Measurements from ENCODE around the gene NEK4.

The NEK4 gene

GRCh38 chr3:52793702-52794611 lies 23.2 kb upstream of the NEK4 start:
- in situ Hi-C loops (cut with HindIII; ENCODE audit: low sequenced_read_pairs) = no loop called here

GRCh38 chr3:52792961-52793695 lies 22.4 kb upstream of the NEK4 start:
- in situ Hi-C loops (cut with HindIII; ENCODE audit: low sequenced_read_pairs) = no loop called here

DNA sequence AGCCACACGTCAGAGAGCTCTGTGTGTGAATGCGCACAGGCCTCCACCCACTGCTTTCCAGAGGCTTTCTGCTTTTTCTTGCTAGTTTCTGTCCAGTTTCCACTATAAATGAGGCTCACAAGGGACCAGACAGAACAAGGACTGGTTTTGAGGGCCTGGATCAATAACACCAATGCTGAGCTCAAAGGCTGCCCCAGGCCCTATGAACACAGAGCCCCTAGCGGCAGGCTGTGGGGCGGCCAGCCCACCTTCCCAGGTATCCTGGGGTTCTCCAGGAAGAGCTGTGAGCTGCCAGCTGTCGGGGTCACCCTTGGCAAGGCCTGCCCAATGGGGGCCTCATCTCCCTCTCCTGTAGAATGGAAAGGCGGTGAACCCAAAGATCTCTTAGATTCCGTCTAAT lies 21.7 kb upstream of the NEK4 start:
- in situ Hi-C loops (cut with HindIII; ENCODE audit: low sequenced_read_pairs) = no loop called here

- in situ Hi-C loops (cut with HindIII; ENCODE audit: low sequenced_read_pairs) = no loop called here
Measured at GRCh38 chr3:52791928-52792327, 21.2 kb upstream of the NEK4 start.

DNA sequence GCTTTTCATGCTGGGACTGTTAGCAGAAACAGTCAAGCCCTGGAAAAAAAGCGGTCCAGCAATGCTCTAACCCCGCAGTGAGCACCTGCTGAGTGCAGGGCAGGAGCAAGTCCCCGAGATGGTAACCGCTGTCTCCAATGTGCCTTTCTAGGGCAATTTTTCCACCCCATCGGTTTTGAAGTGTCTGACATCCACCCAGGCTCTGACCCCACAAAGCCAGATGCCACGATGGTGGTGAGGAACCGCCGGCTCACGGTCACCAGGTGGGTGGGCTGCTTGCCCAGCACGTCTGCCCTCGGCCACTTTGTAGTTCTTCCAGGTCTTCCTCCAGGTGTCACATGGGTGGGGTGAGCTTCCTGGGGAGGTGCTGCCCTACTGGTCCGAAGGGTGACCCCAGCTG lies 20.6 kb upstream of the NEK4 start:
- in situ Hi-C loops (cut with HindIII; ENCODE audit: low sequenced_read_pairs) = no loop called here

DNA sequence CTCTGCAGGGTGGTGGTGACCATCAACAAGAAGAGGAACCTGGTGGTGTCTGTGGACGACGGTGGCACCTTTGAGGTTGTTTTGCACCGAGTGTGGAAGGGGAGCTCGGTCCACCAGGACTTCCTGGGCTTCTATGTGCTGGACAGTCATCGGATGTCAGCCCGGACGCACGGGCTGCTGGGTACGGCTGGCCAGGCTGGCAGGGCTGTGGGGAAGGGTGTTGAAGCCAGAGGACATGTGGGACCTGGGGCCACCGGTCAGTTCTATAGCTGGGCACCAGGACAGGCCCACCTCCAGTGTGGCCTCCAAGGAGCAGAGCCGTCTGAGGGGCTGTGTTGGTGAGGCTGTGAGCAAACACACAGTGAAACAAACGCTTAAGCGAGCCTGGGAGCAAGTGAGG lies 20.0 kb upstream of the NEK4 start:
- in situ Hi-C loops (cut with HindIII; ENCODE audit: low sequenced_read_pairs) = no loop called here

GRCh38 chr3:52790337-52790736 lies 19.6 kb upstream of the NEK4 start:
- in situ Hi-C loops (cut with HindIII; ENCODE audit: low sequenced_read_pairs) = no loop called here

DNA sequence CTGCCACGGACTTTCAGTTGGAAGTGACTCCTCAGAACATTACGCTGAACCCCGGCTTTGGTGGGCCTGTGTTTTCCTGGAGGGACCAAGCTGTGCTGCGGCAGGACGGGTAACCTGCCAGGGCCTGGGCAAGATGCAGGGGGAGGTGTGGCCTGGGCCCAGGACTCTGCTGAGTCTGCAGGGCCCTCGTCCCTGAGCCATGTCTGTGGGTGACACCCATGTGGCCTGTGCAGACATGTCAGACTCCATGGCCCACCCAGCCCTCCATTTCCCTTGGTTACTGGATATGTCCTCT lies 19.0 kb upstream of the NEK4 start:
- in situ Hi-C loops (cut with HindIII; ENCODE audit: low sequenced_read_pairs) = no loop called here

DNA sequence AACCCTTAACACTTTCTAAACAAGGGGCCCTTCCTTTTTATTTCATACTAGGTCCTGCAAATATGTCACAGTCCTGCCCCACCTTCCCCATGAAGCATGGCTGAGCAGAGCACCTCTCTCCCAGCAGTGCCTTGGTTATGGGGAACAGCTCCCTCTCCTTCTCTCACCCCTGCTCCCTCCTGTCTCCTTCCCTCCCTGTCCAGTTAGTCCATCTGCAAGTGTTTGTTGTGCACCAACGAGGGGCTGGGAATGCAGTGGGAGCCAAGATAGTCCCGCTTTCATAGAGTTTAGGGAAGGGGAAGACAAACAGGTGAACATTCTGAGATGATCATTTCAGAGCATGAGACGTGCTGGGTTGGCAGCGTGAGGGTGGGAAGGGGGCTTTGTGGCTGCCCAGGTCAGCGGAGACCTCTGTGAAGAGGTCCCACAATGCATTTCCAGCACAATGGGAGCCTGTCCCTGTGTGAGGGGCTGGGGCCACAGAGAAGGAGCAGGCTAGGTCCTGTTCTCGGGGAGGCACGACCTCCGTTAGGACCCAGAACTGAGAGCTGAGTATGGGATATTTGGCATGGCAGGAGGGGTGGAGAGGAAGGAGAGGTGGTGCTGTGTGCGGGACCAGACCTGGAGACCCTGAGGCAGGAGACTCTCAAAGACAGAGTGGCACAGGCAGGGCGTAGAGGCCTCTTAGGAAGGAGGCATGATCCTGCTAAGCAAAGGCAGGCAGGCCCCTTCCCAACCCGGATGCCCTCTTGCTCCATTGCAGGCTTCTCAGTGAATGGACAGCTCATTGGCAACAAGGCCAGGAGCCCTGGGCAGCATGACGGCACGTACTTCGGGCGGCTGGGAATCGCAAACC lies 18.4 kb upstream of the NEK4 start:
- in situ Hi-C loops (cut with HindIII; ENCODE audit: low sequenced_read_pairs) = no loop called here

DNA sequence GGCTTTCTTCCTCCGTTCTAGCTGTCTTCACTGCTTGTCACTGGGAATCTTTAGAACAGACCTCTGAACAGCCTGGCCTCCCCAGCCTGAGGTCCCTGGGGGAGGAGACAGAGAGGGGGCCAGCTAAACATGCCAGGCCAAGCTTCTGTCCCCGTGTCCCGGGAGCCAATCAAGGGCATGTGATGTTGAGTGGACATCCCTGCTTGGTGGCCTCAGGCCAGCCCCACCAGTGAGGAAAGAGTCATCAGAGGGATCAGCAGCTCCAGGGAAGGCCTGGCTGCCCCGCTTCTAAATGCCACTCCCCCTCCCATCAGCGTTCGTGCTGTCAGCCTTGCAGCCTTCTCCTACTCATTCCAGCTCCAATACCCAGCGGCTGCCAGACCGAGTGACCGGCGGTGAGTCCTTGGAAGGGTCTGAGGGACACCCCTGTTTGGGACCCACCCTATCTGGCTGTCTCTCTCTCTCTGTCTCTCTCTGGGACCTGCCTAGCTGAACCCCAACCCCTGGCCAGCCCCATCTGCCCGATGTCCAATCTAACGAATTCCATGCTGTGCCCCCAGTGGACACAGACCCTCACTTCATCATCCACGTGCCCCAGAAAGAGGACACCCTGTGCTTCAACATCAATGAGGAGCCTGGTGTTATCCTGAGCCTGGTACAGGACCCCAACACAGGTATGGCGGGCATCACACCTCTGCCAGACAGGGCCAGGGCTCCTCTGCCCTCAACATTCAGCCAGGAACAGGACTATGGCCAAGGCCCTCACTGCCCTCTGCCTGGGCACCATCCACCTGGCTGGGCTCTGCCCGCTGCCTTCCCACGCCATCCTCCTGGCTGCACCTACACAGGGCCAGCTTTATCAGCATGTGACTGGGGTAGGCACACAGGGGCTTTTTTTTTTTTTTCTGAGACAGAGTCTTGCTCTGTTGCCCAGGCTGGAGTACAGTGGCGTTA lies 17.2 kb upstream of the NEK4 start:
- in situ Hi-C loops (cut with HindIII; ENCODE audit: low sequenced_read_pairs) = no loop called here

DNA sequence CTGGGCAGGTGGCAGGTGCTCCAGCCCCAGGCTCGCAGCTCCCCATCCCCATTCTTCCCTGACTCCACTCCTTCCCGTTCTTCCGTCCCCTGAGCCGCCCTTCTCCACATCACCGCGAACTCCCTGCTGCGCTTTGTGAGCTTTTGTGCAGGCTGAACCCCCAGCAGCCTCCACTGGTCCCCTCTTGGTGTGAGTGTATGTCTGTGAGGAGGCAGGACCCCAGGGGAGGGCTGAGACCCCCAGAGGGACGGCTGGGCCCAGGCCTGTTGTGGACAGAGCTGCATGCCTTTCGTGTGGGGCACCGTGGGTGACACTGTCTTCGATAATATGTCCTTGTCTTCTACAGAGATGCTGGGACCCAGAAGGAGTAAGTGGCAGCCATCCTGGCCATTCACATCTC lies 16.5 kb upstream of the NEK4 start:
- in situ Hi-C loops (cut with HindIII; ENCODE audit: low sequenced_read_pairs) = no loop called here

GRCh38 chr3:52786330-52787215 lies 15.8 kb upstream of the NEK4 start:
- in situ Hi-C loops (cut with HindIII; ENCODE audit: low sequenced_read_pairs) = no loop called here

DNA sequence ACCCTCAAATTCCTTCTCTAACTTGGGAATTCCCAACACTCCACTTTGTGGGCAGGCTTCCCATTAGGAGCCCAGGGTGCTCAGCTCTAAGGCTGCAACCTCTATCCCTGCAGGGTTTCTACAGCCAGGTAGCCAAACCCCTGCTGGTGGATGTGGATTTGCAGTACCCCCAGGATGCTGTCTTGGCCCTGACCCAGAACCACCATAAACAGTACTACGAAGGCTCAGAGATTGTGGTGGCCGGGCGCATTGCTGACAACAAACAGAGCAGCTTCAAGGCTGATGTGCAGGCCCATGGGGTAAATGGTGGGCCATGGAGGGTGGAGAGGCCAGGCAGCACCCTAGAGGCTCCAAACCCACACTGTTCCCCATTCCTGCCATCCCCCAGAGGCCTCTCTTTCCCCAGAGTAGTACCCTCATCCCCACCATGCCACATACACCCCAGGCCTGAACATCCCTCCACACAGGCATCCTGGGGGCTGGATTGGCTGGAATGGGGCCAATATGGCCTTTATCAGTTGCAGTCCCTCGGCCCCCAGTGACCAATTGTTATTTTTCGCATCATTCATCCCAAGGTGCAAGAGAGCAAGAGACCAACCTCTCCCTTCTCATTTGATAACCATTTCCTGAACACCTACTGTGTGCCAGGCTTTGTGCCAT lies 14.3 kb upstream of the NEK4 start:
- in situ Hi-C loops (cut with HindIII; ENCODE audit: low sequenced_read_pairs) = loop anchor here (5.0 kb wide), 1 partner anchor 52 kb away; the partner anchor contains the start of gene MUSTN1

DNA sequence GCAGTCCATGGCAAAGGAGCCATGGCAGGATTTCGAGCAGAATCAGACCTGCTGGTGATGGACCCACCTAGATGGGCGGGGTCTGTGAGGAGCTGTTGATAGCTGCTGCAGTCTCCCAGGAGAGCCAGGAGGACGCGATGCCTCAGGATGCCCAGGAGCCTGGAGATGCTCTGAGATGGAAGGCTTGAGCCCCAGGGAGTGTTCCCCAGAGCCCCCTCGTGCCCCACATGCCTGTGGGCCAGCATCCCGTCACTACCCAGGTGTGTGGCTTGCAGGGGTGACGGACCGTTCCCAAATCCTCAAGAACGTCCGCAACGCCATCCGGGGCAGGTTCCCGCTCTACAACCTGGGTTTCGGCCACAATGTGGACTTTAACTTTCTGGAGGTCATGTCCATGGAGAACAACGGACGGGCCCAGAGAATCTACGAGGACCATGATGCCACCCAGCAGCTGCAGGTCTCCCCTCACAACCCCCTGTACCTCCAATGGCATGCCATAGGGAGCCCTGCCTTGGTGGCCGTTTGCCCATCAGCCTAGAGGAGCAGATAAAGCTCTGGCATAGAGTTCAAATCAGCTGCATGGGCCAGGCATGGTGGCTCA lies 13.4 kb upstream of the NEK4 start:
- in situ Hi-C loops (cut with HindIII; ENCODE audit: low sequenced_read_pairs) = loop anchor here (5.0 kb wide), 1 partner anchor 53 kb away; the partner anchor contains the start of gene MUSTN1

DNA sequence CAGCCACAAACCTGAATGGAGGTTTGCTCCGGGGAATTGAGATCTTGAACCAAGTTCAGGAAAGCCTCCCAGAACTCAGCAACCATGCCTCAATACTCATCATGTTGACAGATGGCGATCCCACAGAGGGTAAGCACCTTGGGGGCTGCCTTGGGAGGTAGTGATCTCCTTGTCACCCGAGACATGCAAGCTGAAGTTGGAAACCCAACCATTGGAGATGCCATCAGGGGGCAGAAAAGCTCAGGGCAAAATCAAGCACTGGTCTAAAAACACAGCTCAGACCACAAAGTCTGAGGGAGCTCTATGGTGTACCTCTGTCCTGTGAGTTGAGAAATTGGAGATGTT lies 12.4 kb upstream of the NEK4 start:
- in situ Hi-C loops (cut with HindIII; ENCODE audit: low sequenced_read_pairs) = loop anchor here (5.0 kb wide), 1 partner anchor 54 kb away; the partner anchor contains the start of gene MUSTN1

- in situ Hi-C loops (cut with HindIII; ENCODE audit: low sequenced_read_pairs) = loop anchor here (5.0 kb wide), 1 partner anchor 55 kb away; the partner anchor contains the start of gene MUSTN1
Measured at GRCh38 chr3:52782412-52783210, 11.9 kb upstream of the NEK4 start.

GRCh38 chr3:52781741-52782140 lies 11.0 kb upstream of the NEK4 start:
- in situ Hi-C loops (cut with HindIII; ENCODE audit: low sequenced_read_pairs) = loop anchor here (5.0 kb wide), 1 partner anchor 56 kb away; the partner anchor contains the start of gene MUSTN1
